ENCODE results near the gene VPS13D.

Gene VPS13D

DNA sequence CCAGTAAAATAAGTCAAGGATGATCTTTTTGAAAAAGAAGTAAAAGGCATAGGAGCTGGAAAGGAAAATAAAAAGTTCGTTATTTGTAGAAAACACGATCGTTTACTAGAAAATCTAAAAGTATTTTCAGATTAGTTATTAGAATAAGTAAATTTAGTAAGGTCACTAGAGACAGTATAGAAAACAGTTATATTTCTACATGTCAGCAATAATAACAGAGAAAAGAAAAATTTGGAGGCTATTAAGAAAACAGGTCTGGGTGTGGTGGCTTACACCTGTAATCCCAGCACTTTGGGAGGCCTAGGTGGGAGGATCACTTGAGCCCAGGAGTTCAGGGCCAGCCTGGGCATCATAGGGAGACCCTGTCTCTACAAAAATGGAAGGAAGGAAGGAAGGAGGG, 181.3 kb downstream of the VPS13D start:
- no peak for TF ChIP-seq CTCF (IDR thresholded peaks at IDR 0.05; ENCODE audit: low read depth, low read length)
- H3K4me3 ChIP-seq (ENCODE audit: low read depth, low read length): no peak overlapping the region

- no peak for TF ChIP-seq CTCF (IDR thresholded peaks at IDR 0.05; ENCODE audit: low read depth, low read length)
- no peak overlapping the region for H3K4me3 ChIP-seq (ENCODE audit: low read depth, low read length)
These were observed 181.9 kb downstream of the VPS13D start for GRCh38 chr1:12411747-12412146.

DNA sequence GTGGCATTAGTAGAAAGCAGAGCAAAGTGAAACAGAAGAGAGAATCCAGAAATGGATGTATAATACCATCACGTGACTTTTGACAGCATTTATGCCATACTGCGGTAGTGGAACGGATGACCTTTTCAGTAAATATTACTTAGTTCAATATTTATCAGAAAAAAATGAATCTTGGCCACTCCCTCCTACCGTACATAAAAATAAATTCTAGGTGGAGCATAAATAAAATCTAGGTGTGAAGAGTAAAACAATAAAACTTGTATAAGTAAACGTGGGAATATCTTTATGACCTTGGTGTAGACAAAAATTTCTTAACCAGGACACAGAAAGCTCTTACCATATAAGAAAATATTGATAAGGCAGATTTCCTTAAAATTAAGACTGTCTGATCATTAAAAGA, 182.6 kb downstream of the VPS13D start:
- H3K4me3 ChIP-seq (ENCODE audit: low read depth, low read length): no peak overlapping the region
- no peak for TF ChIP-seq CTCF (IDR thresholded peaks at IDR 0.05; ENCODE audit: low read depth, low read length)

DNA sequence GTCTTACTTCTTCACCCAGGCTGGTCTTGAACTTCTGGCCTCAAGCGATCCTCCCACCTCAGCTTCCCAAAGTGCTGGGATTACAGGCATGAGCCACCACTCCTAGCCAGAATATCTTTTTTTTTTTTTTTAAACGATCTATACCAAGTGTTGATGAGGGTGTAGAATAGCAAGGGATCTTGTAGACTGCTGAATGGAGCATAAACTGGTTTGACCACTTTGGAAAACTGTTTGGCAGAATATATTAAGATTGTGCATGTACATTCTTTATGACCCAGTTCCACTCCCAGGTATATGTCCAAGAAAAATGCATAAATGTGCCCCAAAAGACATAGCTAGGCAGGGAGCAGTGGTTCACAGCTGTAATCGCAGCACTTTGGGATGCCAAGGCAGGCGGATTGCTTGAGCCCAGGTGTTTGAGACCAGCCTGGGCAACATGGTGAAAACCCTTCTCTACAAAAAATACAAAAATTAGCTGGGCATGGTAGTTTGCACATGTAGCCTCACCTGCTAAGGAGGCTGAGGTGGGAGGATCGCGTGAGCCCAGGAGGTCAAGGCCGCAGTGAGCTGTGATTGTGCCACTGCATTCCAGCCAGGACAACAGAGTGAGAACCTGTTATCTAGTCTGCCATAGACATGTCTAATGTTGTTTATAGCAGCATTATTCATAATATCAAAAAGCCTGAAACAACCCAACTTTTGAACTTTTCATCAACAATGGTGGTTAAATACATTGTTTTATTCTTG, 184.0 kb downstream of the VPS13D start:
- TF ChIP-seq CTCF (IDR thresholded peaks at IDR 0.05; ENCODE audit: low read depth, low read length): no peak
- H3K4me3 ChIP-seq (ENCODE audit: low read depth, low read length): no peak overlapping the region

DNA sequence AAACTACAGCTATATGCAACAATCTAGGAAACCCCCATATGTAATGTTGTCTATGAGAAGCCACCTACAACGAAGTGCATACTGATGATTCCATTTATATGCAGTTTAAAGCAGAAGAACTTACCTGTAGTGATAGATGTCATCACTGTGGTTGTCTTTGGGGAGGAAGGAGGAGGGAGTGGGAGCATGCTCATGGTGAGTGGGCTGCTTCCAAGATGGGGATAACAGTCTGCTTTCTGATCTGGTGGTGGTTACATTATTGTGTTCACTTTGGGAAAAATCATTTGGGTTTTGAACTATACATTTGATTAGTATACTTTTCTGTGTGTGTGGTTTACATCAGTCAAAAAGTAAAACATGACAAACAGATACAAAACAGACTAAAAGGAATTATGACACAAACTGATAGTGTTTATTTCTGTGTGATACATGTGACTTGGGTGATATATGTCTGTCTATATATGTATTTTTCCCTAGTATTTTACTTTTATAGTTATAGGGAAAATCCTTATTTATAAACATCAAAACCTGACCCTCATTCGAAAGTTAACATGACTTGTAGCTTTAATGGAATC, 184.7 kb downstream of the VPS13D start:
- TF ChIP-seq CTCF (IDR thresholded peaks at IDR 0.05; ENCODE audit: low read depth, low read length): no peak
- H3K4me3 ChIP-seq (ENCODE audit: low read depth, low read length): no peak overlapping the region

DNA sequence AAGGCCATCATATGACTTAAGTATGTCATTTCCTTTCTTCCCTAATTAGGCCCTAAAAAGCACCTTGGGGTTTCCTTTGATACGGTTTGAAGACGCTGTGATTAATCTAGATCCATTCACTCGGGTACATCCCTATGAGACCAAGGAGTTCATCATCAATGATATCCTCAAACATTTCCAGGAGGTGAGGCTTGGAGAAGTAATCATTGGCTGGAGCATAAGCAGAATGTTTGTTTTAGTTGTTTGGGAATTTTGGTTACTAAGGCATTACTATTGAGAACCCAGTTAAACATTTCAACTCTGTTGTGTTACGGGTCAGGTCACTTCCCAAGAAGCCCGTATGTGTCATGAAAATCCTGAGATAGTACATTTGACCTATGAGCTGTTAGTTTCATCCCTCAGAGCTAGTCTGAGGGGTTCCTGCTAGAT, 185.2 kb downstream of the VPS13D start:
- no peak for TF ChIP-seq CTCF (IDR thresholded peaks at IDR 0.05; ENCODE audit: low read depth, low read length)

GRCh38 chr1:12416101-12416500, 186.3 kb downstream of the VPS13D start:
- no peak for TF ChIP-seq CTCF (IDR thresholded peaks at IDR 0.05; ENCODE audit: low read depth, low read length)
- H3K4me3 ChIP-seq (ENCODE audit: low read depth, low read length): no peak overlapping the region

More for the DNA sequence above, 185.2 kb downstream of the VPS13D start:
- H3K4me3 ChIP-seq (ENCODE audit: low read depth, low read length): no peak overlapping the region
